ENCODE measurements around the gene PRKN. TPM values are rescaled to one million over a fixed set of nuclear protein-coding genes. Genes with fewer than 3 reads are reported as not detected.

PRKN gene
- total RNA-seq, 4 donors from 2014 or later, result 9.6 to 17.0 (median 11.6) TPM

GRCh38 chr6:162149786-162150185 lies 577.8 kb downstream of the PRKN start:
- TF ChIP-seq, protein P1, sequence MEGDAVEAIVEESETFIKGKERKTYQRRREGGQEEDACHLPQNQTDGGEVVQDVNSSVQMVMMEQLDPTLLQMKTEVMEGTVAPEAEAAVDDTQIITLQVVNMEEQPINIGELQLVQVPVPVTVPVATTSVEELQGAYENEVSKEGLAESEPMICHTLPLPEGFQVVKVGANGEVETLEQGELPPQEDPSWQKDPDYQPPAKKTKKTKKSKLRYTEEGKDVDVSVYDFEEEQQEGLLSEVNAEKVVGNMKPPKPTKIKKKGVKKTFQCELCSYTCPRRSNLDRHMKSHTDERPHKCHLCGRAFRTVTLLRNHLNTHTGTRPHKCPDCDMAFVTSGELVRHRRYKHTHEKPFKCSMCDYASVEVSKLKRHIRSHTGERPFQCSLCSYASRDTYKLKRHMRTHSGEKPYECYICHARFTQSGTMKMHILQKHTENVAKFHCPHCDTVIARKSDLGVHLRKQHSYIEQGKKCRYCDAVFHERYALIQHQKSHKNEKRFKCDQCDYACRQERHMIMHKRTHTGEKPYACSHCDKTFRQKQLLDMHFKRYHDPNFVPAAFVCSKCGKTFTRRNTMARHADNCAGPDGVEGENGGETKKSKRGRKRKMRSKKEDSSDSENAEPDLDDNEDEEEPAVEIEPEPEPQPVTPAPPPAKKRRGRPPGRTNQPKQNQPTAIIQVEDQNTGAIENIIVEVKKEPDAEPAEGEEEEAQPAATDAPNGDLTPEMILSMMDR (IDR thresholded peaks at IDR 0.05; ENCODE audit: low read depth), result no peak

GRCh38 chr6:162147805-162148204 lies 579.8 kb downstream of the PRKN start:
- TF ChIP-seq, protein P1 (IDR thresholded peaks at IDR 0.05; ENCODE audit: low read depth), result no peak

- TF ChIP-seq, protein P1 (IDR thresholded peaks at IDR 0.05; ENCODE audit: low read depth), result no peak
Measured at GRCh38 chr6:162147281-162147680, 580.3 kb downstream of the PRKN start.

- TF ChIP-seq, protein P1 (IDR thresholded peaks at IDR 0.05; ENCODE audit: low read depth), result no peak
Measured at GRCh38 chr6:162140251-162140852, 587.2 kb downstream of the PRKN start.

- TF ChIP-seq, protein P1 (IDR thresholded peaks at IDR 0.05; ENCODE audit: low read depth), result no peak
Measured at GRCh38 chr6:162125659-162126058, 601.9 kb downstream of the PRKN start.

DNA sequence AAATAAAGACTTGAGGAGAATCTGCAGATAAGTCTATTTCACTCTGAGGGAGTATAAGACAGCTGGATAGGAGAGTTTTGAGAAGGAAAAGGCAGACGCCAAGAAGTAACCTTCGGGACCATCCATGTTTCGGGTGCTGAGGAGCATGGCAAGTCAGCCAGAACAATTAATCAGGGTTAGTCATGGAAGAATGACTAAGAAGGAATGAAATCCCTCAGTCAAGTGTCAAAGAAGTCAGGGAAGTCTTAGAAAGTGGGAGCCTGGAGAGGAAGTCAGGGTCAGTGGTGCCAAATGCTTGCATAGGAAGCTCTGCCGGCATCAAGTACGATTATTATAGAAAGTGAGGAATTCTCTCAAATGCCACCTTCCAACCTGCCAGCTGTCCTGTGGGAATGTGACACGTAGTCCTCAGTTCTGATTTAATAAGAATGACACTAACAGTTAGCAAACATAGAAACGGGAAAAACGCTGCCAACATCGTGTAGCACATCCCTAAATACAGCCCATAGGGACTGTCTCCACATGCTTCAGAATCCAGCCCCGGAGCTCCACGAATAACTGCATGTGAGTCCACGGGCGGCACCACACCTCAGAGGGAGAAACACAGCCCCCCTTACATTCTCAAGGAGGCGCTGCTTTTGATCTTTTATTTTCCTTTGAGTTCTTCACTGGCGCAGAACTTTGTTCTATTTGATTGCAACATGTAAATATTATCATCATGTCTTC lies 602.7 kb downstream of the PRKN start:
- TF ChIP-seq, protein P1 (IDR thresholded peaks at IDR 0.05; ENCODE audit: low read depth), result no peak

GRCh38 chr6:162123797-162124196 lies 603.8 kb downstream of the PRKN start:
- TF ChIP-seq, protein P1 (IDR thresholded peaks at IDR 0.05; ENCODE audit: low read depth), result no peak
